OCI-LY1 (cell line): Measurements from ENCODE around the gene ADGRG2.

Experiments
- EZH2 ChIP-seq: fragments of 200-600 bp; sonication (generic), shearing (Covaris generic); IDR thresholded peaks from 2 replicates; pipeline ENCODE4 v1.8.0; 2017; ENCODE audit warnings: borderline replicate concordance, mixed run types, mild to moderate bottlenecking, antibody characterized with exemption, low read length, moderate library complexity, mixed read lengths
- TF ChIP-seq, protein P1 (sequence below): fragments of 200-600 bp; sonication (generic), shearing (Covaris generic); IDR thresholded peaks from 2 replicates; pipeline ENCODE4 v1.5.1; 2017; ENCODE audit warnings: mild to moderate bottlenecking, antibody characterized with exemption, low read length, moderate library complexity, mixed read lengths

DNA sequence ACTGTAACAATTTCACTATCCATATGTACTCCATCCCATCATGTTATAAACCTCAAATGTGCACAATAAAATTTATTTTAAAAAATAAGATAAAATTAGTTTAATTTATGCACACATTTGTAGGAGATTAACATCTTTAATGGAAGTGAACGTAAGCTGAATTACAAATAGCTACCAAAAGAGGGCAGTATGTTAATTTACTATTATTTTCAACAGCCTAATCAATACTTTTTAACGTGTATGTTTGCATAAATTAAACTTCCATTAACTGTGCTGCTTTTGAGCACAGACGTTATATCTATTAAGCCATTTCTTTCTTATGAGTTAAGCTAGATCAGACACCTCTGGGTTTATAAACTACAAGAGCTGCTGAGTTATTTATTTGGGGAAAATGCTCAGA is 81.9 kb downstream of the ADGRG2 start:
- TF ChIP-seq, protein P1, sequence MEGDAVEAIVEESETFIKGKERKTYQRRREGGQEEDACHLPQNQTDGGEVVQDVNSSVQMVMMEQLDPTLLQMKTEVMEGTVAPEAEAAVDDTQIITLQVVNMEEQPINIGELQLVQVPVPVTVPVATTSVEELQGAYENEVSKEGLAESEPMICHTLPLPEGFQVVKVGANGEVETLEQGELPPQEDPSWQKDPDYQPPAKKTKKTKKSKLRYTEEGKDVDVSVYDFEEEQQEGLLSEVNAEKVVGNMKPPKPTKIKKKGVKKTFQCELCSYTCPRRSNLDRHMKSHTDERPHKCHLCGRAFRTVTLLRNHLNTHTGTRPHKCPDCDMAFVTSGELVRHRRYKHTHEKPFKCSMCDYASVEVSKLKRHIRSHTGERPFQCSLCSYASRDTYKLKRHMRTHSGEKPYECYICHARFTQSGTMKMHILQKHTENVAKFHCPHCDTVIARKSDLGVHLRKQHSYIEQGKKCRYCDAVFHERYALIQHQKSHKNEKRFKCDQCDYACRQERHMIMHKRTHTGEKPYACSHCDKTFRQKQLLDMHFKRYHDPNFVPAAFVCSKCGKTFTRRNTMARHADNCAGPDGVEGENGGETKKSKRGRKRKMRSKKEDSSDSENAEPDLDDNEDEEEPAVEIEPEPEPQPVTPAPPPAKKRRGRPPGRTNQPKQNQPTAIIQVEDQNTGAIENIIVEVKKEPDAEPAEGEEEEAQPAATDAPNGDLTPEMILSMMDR: peak; percentile 15; the same call in 1 of the 2 replicates
- no peak for TF ChIP-seq EZH2
